ENCODE data around the gene PPP1R12B.

Gene PPP1R12B

GRCh38 chr1:202568826-202569225, 220.3 kb downstream of the PPP1R12B start:
- DNase-seq (ENCODE audit: low read depth) = no peak
- Histone ChIP-seq H3K36me3 (ENCODE audit: control insufficient read depth, insufficient read depth, low read length, severe bottlenecking) (peaks cover 25% of the 10 kb centered on the region), H3K9ac (ENCODE audit: low read length) (peak overlapping the region; percentile 34), H3K4me3 (ENCODE audit: low read length) (no peak overlapping the region), H3K27me3 (replicated peaks; ENCODE audit: control insufficient read depth, insufficient read depth, low read length) (no peaks in the 10 kb centered on the region), H3K4me1 (ENCODE audit: control insufficient read depth, insufficient read depth, low read length) (peaks cover 53% of the 10 kb centered on the region), H3K9me3 (ENCODE audit: control insufficient read depth, low read length) (no peaks in the 10 kb centered on the region)

GRCh38 chr1:202569393-202570322, 221.2 kb downstream of the PPP1R12B start:
- Histone ChIP-seq H3K4me1 (ENCODE audit: control insufficient read depth, insufficient read depth, low read length) (peaks cover 53% of the 10 kb centered on the region), H3K36me3 (ENCODE audit: control insufficient read depth, insufficient read depth, low read length, severe bottlenecking) (peaks cover 25% of the 10 kb centered on the region), H3K27me3 (replicated peaks; ENCODE audit: control insufficient read depth, insufficient read depth, low read length) (no peaks in the 10 kb centered on the region), H3K9me3 (ENCODE audit: control insufficient read depth, low read length) (no peaks in the 10 kb centered on the region), H3K4me3 (ENCODE audit: low read length) (no peak overlapping the region), H3K9ac (ENCODE audit: low read length) (peak overlapping the region; percentile 34)
- no peak for DNase-seq (ENCODE audit: low read depth)

- DNase-seq (ENCODE audit: low read depth) = peak; percentile 60
- H3K27me3 ChIP-seq (replicated peaks; ENCODE audit: control insufficient read depth, insufficient read depth, low read length) = no peaks in the 10 kb centered on the region
- H3K4me3 ChIP-seq (ENCODE audit: low read length) = no peak overlapping the region
- peaks cover 25% of the 10 kb centered on the region for H3K36me3 ChIP-seq (ENCODE audit: control insufficient read depth, insufficient read depth, low read length, severe bottlenecking)
- H3K4me1 ChIP-seq (ENCODE audit: control insufficient read depth, insufficient read depth, low read length) = peaks cover 47% of the 10 kb centered on the region
- no peaks in the 10 kb centered on the region for H3K9me3 ChIP-seq (ENCODE audit: control insufficient read depth, low read length)
- no peak overlapping the region for H3K9ac ChIP-seq (ENCODE audit: low read length)
These were observed 223.3 kb downstream of the PPP1R12B start for GRCh38 chr1:202571719-202572339.

GRCh38 chr1:202572867-202573266, 224.4 kb downstream of the PPP1R12B start:
- Histone ChIP-seq H3K9me3 (ENCODE audit: control insufficient read depth, low read length) (no peaks in the 10 kb centered on the region), H3K36me3 (ENCODE audit: control insufficient read depth, insufficient read depth, low read length, severe bottlenecking) (peaks cover 25% of the 10 kb centered on the region), H3K4me1 (ENCODE audit: control insufficient read depth, insufficient read depth, low read length) (peaks cover 47% of the 10 kb centered on the region), H3K4me3 (ENCODE audit: low read length) (no peak overlapping the region), H3K27me3 (replicated peaks; ENCODE audit: control insufficient read depth, insufficient read depth, low read length) (no peaks in the 10 kb centered on the region), H3K9ac (ENCODE audit: low read length) (no peak overlapping the region)
- DNase-seq (ENCODE audit: low read depth) = no peak

- H3K36me3 ChIP-seq (ENCODE audit: control insufficient read depth, insufficient read depth, low read length, severe bottlenecking) = peaks cover 18% of the 10 kb centered on the region
- DNase-seq (ENCODE audit: low read depth) = peak; percentile 55
- H3K9ac ChIP-seq (ENCODE audit: low read length) = peak overlapping the region; percentile 24
- peaks cover 56% of the 10 kb centered on the region for H3K4me1 ChIP-seq (ENCODE audit: control insufficient read depth, insufficient read depth, low read length)
- H3K27me3 ChIP-seq (replicated peaks; ENCODE audit: control insufficient read depth, insufficient read depth, low read length) = no peaks in the 10 kb centered on the region
- no peaks in the 10 kb centered on the region for H3K9me3 ChIP-seq (ENCODE audit: control insufficient read depth, low read length)
- no peak overlapping the region for H3K4me3 ChIP-seq (ENCODE audit: low read length)
These were observed 227.6 kb downstream of the PPP1R12B start for GRCh38 chr1:202575918-202576653.

- peak; percentile 95 for DNase-seq (ENCODE audit: low read depth)
- Histone ChIP-seq H3K4me1 (ENCODE audit: control insufficient read depth, insufficient read depth, low read length) (peaks cover 56% of the 10 kb centered on the region), H3K9me3 (ENCODE audit: control insufficient read depth, low read length) (no peaks in the 10 kb centered on the region), H3K9ac (ENCODE audit: low read length) (peak overlapping the region; percentile 21), H3K4me3 (ENCODE audit: low read length) (peak overlapping the region; percentile 17), H3K36me3 (ENCODE audit: control insufficient read depth, insufficient read depth, low read length, severe bottlenecking) (peaks cover 25% of the 10 kb centered on the region), H3K27me3 (replicated peaks; ENCODE audit: control insufficient read depth, insufficient read depth, low read length) (no peaks in the 10 kb centered on the region)
These were observed 228.3 kb downstream of the PPP1R12B start for GRCh38 chr1:202576816-202577215.

- H3K4me1 ChIP-seq (ENCODE audit: control insufficient read depth, insufficient read depth, low read length) = peaks cover 56% of the 10 kb centered on the region
- H3K27me3 ChIP-seq (replicated peaks; ENCODE audit: control insufficient read depth, insufficient read depth, low read length) = no peaks in the 10 kb centered on the region
- peak overlapping the region; percentile 21 for H3K9ac ChIP-seq (ENCODE audit: low read length)
- peak; percentile 31 for DNase-seq (ENCODE audit: low read depth)
- H3K36me3 ChIP-seq (ENCODE audit: control insufficient read depth, insufficient read depth, low read length, severe bottlenecking) = peaks cover 26% of the 10 kb centered on the region
- no peaks in the 10 kb centered on the region for H3K9me3 ChIP-seq (ENCODE audit: control insufficient read depth, low read length)
- H3K4me3 ChIP-seq (ENCODE audit: low read length) = peak overlapping the region; percentile 17
These were observed 228.9 kb downstream of the PPP1R12B start for GRCh38 chr1:202577381-202577780.

- peak; percentile 59 for DNase-seq (ENCODE audit: low read depth)
- Histone ChIP-seq H3K4me1 (ENCODE audit: control insufficient read depth, insufficient read depth, low read length) (peaks cover 56% of the 10 kb centered on the region), H3K9ac (ENCODE audit: low read length) (no peak overlapping the region), H3K4me3 (ENCODE audit: low read length) (no peak overlapping the region), H3K27me3 (replicated peaks; ENCODE audit: control insufficient read depth, insufficient read depth, low read length) (no peaks in the 10 kb centered on the region), H3K9me3 (ENCODE audit: control insufficient read depth, low read length) (no peaks in the 10 kb centered on the region), H3K36me3 (ENCODE audit: control insufficient read depth, insufficient read depth, low read length, severe bottlenecking) (peaks cover 20% of the 10 kb centered on the region)
These were observed 229.6 kb downstream of the PPP1R12B start for GRCh38 chr1:202578001-202578504.

- H3K36me3 ChIP-seq (ENCODE audit: control insufficient read depth, insufficient read depth, low read length, severe bottlenecking) = peaks cover 23% of the 10 kb centered on the region
- no peaks in the 10 kb centered on the region for H3K9me3 ChIP-seq (ENCODE audit: control insufficient read depth, low read length)
- no peak overlapping the region for H3K9ac ChIP-seq (ENCODE audit: low read length)
These were observed 230.1 kb downstream of the PPP1R12B start for GRCh38 chr1:202578565-202578964.

GRCh38 chr1:202579806-202580205, 231.3 kb downstream of the PPP1R12B start:
- peak; percentile 85 for DNase-seq (ENCODE audit: low read depth)
- no peak overlapping the region for H3K4me3 ChIP-seq (ENCODE audit: low read length)
- peaks cover 56% of the 10 kb centered on the region for H3K4me1 ChIP-seq (ENCODE audit: control insufficient read depth, insufficient read depth, low read length)
- H3K36me3 ChIP-seq (ENCODE audit: control insufficient read depth, insufficient read depth, low read length, severe bottlenecking) = peaks cover 28% of the 10 kb centered on the region
- H3K9ac ChIP-seq (ENCODE audit: low read length) = no peak overlapping the region
- no peaks in the 10 kb centered on the region for H3K9me3 ChIP-seq (ENCODE audit: control insufficient read depth, low read length)
- H3K27me3 ChIP-seq (replicated peaks; ENCODE audit: control insufficient read depth, insufficient read depth, low read length) = no peaks in the 10 kb centered on the region

More at GRCh38 chr1:202578565-202578964, 230.1 kb downstream of the PPP1R12B start:
- DNase-seq (ENCODE audit: low read depth) = peak; percentile 24
- no peaks in the 10 kb centered on the region for H3K27me3 ChIP-seq (replicated peaks; ENCODE audit: control insufficient read depth, insufficient read depth, low read length)
- no peak overlapping the region for H3K4me3 ChIP-seq (ENCODE audit: low read length)
- peaks cover 56% of the 10 kb centered on the region for H3K4me1 ChIP-seq (ENCODE audit: control insufficient read depth, insufficient read depth, low read length)

- Histone ChIP-seq H3K9ac (ENCODE audit: low read length) (no peak overlapping the region), H3K4me3 (ENCODE audit: low read length) (no peak overlapping the region), H3K4me1 (ENCODE audit: control insufficient read depth, insufficient read depth, low read length) (peaks cover 55% of the 10 kb centered on the region), H3K9me3 (ENCODE audit: control insufficient read depth, low read length) (no peaks in the 10 kb centered on the region), H3K36me3 (ENCODE audit: control insufficient read depth, insufficient read depth, low read length, severe bottlenecking) (peaks cover 28% of the 10 kb centered on the region), H3K27me3 (replicated peaks; ENCODE audit: control insufficient read depth, insufficient read depth, low read length) (no peaks in the 10 kb centered on the region)
- no peak for DNase-seq (ENCODE audit: low read depth)
These were observed 232.1 kb downstream of the PPP1R12B start for GRCh38 chr1:202580619-202581018.

Measured in adipocyte (in vitro differentiated cells).